Aorta (tissue), 5 donors: Measurements from ENCODE around the gene SOX9. TPM values are rescaled to one million over a fixed set of nuclear protein-coding genes. Genes with fewer than 3 reads are reported as not detected.

Experiments
- ATAC-seq: fragments of 200-7000 bp; cut with Tn5 transposase; one replicate; pipeline ENCODE4 v1.9.1; 2022; ENCODE audit warnings: moderate library complexity; ENCODE audit not compliant: low FRiP score
- DNase-seq, 2 donors: peaks; one replicate each; pipeline ENCODE4 v3.0.0-alpha.2; 2020
- H3K27ac ChIP-seq, 2 donors: one replicate each; pipeline ENCODE4 v1.5.1; 2013; ENCODE audit warnings: low read length in 2 of 2, mild to moderate bottlenecking in 2 of 2, moderate library complexity in 2 of 2, control low read depth in 1 of 2, inconsistent platforms in 1 of 2, low read depth in 1 of 2
- H3K27me3 ChIP-seq, 2 donors: one replicate each; pipeline ENCODE4 v1.6.1; 2013; ENCODE audit warnings: control low read depth in 1 of 2, low read length in 1 of 2, mild to moderate bottlenecking in 1 of 2, moderate library complexity in 1 of 2; ENCODE audit not compliant: insufficient read depth in 2 of 2, control insufficient read depth in 1 of 2
- H3K36me3 ChIP-seq, 2 donors: one replicate each; pipeline ENCODE4 v1.6.1; 2013; ENCODE audit warnings: control low read depth in 1 of 2, low read length in 1 of 2, mild to moderate bottlenecking in 1 of 2; ENCODE audit not compliant: insufficient read depth in 2 of 2, control insufficient read depth in 1 of 2
- H3K4me1 ChIP-seq, 2 donors: one replicate each; pipeline ENCODE4 v1.6.1; 2013; ENCODE audit warnings: low read length in 2 of 2, control low read depth in 1 of 2, mild to moderate bottlenecking in 1 of 2, moderate library complexity in 1 of 2; ENCODE audit not compliant: insufficient read depth in 2 of 2, control insufficient read depth in 1 of 2
- H3K4me3 ChIP-seq, 2 donors: one replicate each; pipeline ENCODE4 v1.5.1; 2013; ENCODE audit warnings: low read length in 2 of 2, control low read depth in 1 of 2, mild to moderate bottlenecking in 1 of 2
- H3K9me3 ChIP-seq: one replicate; pipeline ENCODE4 v1.6.1; 2013; ENCODE audit warnings: mild to moderate bottlenecking, low read length; ENCODE audit not compliant: control insufficient read depth
- WGBS, 2 donors: extraction: QIAGEN DNeasy Blood & Tissue Kit; methylation state at CpG; one replicate each; pipeline ENCODE4 v1.1.7; 2013; 5-methylcytosine and 5-hydroxymethylcytosine counted together
- intact Hi-C, 2 donors: fragments of 100-400 bp; cut with DNase I; formaldehyde crosslinking; loops; one replicate each; pipeline versions ENCODE4 v1.14.2 to v1.15.0; 2022
- polyA plus RNA-seq, 2 donors: library from polyadenylated mRNA; stranded (reverse); fragments of 200-250 nt; gene quantifications; one replicate each; pipeline ENCODE4 v1.2.3, GENCODE V29; 2013
- total RNA-seq, 2 donors: library from RNA; stranded (reverse); fragmentation: NEBNext Ultra II Directional; extraction: Animal tissue kit (Norgen Biotek cat#: 25700); gene quantifications; one replicate each; pipeline ENCODE4 v1.2.1, GENCODE V29; 2021
- donor health status: healthy with polysubstance abuse.
- donor health status: Bipolar disorder and iron deficiency.
- donor health status: DM: no; HTN: no; CAD: no.
- donor health status: DM: no; HTN: no; CAD: no.
- donor health status: DM: yes; HTN: yes; CAD: no.

The SOX9 gene
- total and polyA plus RNA-seq, 4 donors: 1.5 to 4.7 (median 3.5) TPM

DNA sequence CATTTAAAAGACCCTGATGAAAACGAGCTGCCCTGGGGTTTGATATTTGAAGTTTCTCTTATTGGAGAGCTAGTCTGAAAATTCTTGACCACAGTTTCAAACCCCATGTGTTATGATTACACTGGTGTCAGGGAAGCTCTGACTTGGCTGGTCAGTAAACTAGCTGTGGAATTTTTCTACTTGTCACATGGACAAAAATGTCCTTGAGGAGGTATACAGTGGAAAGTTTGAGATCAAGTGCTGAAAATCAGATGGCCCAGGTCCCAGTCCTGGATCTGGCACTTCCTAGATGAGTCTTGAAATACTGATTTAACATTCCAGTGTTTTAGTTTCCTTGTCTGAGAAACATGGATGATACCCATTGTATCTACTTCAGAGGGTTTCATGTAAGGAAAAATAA is 30.7 kb upstream of the SOX9 start:
- ATAC-seq: no peak
- Histone ChIP-seq H3K36me3 (no peaks in the 10 kb centered on the region), H3K4me1 (no peaks in the 10 kb centered on the region), H3K27me3 (peaks cover 0 to 3% of the 10 kb centered on the region in 2 donors), H3K4me3 (no peak overlapping the region), H3K27ac (no peak overlapping the region), H3K9me3 (no peaks in the 10 kb centered on the region)
- DNase-seq: no peak
- intact Hi-C loops: no loop called here
- WGBS, 2 donors: 13 to 29% methylated on average over 1 of the region's 1 CpG

DNA sequence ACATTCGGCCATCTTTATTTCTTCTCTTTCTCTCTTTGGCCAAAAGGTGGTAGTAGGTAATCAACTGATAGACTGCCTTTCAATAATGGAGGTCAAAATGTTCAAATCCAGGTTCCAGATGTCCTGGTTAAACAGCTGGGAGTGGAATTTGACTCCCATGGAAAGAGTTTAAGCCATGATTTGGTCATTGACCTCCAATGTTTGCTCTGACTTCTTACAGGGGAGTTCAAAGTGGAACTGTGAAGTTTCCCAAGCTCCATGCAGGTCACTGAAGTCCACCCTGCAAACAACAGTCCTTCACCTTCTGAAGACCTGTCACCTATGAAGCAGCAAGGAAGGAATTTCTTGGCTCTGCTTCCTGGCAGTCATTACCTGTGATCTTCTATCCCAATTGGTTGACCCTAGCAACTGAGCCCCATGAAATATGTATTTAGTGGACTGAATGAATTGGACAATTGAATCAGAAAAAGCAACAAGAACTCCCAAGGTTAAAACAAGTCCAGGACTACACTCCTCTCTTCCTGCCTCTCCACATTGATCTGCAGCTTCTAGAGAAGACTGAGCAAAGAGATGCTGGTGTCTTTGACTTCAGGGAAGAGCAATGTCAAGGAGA is 28.0 kb upstream of the SOX9 start:
- H3K27me3 ChIP-seq: peaks cover 0 to 3% of the 10 kb centered on the region in 2 donors
- DNase-seq (no peak), ATAC-seq (no peak)
- H3K36me3 ChIP-seq: no peaks in the 10 kb centered on the region
- no peak overlapping the region for H3K27ac ChIP-seq
- 39 to 86% methylated on average over 1 of the region's 1 CpG for WGBS, 2 donors
- intact Hi-C loops: no loop called here
- no peaks in the 10 kb centered on the region for H3K4me1 ChIP-seq
- no peaks in the 10 kb centered on the region for H3K9me3 ChIP-seq
- no peak overlapping the region for H3K4me3 ChIP-seq

DNA sequence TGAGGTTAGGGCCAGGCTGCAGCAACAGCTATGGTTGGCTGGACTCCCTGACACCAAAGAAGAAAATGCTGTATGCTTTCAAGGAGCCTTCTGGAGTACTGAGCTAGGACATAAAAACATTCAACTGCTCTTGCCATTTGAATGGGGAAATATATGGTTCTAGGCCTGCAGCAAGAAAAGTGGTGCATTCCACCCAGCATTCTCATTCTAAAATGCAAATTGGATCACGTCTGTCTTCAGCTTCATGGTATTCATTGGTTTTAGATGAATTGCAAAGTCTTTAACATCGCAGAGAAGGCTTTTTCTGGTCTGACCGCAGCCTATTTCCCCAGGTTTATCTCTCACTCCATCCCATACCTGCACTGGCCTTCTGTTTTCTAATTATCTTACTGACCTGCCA is 27.1 kb upstream of the SOX9 start:
- DNase-seq: no peak
- H3K36me3 ChIP-seq: no peaks in the 10 kb centered on the region
- H3K4me1 ChIP-seq: no peaks in the 10 kb centered on the region
- H3K27me3 ChIP-seq: peaks cover 0 to 3% of the 10 kb centered on the region in 2 donors
- no peak overlapping the region for H3K27ac ChIP-seq
- intact Hi-C loops: no loop called here
- no peak for ATAC-seq
- no peak overlapping the region for H3K4me3 ChIP-seq
- H3K9me3 ChIP-seq: no peaks in the 10 kb centered on the region
- WGBS, 2 donors: 86 to 91% methylated on average over 3 of the region's 3 CpGs

DNA sequence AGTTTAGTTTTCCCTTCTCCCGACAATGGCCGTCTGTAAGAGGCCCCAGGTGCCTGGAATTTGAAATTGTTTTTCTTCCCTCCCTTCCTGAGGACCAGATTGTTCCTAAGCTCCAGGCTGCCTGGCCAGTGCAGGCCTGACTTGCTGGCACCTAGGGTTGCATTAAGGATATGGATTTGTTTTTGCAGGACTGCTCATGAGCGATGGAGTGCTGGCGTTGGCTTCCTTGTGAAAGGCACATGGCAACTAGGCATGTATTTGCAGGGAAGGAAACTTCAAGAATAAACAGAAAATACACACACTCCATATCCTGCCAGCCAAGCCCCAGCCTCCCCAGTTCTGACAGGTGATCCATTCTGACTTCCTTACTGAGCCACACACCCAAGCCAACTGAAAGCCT is 25.5 kb upstream of the SOX9 start:
- DNase-seq (no peak), ATAC-seq (no peak)
- intact Hi-C loops: no loop called here
- Histone ChIP-seq H3K36me3 (no peaks in the 10 kb centered on the region), H3K4me3 (no peak overlapping the region), H3K27me3 (no peaks in the 10 kb centered on the region), H3K27ac (no peak overlapping the region), H3K4me1 (no peaks in the 10 kb centered on the region), H3K9me3 (no peaks in the 10 kb centered on the region)
- 51 to 64% methylated on average over 4 of the region's 4 CpGs for WGBS, 2 donors

DNA sequence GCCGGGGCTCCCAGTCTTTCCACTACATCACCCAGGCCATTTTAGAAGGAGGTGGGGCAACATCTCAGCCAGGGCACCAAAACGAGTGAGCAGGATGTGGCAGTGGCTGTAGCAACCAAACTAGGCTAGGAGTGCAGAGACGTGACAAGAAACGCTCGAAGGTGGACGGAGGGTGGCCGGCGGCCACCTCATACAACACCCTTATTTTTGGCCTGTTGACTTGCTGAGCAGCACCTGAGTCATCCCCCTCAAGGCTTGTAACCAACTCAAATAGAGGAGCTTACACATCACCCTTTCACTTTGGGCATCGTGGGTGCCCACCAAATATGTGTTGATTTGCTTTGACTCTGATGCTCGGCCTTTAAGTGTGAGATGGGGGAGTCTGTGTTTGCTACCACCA is 23.7 kb upstream of the SOX9 start:
- Histone ChIP-seq H3K36me3 (no peaks in the 10 kb centered on the region), H3K27ac (no peak overlapping the region), H3K4me1 (no peaks in the 10 kb centered on the region), H3K9me3 (no peaks in the 10 kb centered on the region), H3K27me3 (no peaks in the 10 kb centered on the region), H3K4me3 (no peak overlapping the region)
- ATAC-seq (no peak), DNase-seq (no peak)
- intact Hi-C loops: no loop called here
- WGBS, 2 donors: 85 to 86% methylated on average over 10 of the region's 10 CpGs

DNA sequence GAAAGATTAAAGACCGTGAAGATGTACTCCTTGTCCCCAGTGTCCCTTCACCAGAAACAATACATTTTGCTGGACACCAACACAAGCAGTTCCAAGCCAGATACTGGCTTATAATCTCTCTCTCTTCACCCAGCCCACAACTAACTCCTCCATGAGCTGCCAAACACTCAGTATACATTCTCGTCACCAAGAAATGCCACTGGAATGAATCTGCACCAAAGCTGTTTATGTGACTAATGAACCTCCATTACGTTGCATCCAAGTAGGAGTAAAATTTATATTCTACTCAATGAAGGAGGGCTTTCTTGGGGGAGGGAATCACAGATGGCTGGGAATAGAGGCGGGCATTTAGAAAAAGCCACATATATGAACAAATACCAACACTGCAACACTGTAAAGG is 20.9 kb upstream of the SOX9 start:
- intact Hi-C loops: no loop called here
- DNase-seq (no peak), ATAC-seq (no peak)
- Histone ChIP-seq H3K27ac (no peak overlapping the region), H3K27me3 (no peaks in the 10 kb centered on the region), H3K36me3 (no peaks in the 10 kb centered on the region), H3K4me3 (no peak overlapping the region), H3K9me3 (no peaks in the 10 kb centered on the region), H3K4me1 (no peaks in the 10 kb centered on the region)
- 86 to 89% methylated on average over 4 of the region's 4 CpGs for WGBS, 2 donors

DNA sequence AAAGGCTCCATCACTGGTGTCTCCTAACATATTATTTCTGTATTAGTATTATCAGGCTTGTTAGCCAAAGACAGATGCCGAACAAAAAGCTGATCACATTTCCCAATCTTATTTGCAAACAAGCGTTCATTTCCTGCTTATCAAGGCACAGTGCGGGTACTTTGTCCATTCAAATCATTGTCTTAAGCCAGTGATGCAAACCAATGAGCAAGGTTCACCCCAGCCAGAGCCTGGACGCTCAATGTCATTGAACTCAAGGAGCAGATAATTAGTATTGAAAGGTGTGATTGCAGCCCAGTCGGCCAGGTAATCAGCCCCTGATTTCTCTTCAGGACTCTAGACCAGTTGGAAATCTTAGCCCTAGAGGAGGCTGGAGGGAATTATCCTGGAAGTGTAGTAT is 20.4 kb upstream of the SOX9 start:
- no peaks in the 10 kb centered on the region for H3K27me3 ChIP-seq
- DNase-seq (no peak), ATAC-seq (no peak)
- no peaks in the 10 kb centered on the region for H3K4me1 ChIP-seq
- intact Hi-C loops: no loop called here
- no peak overlapping the region for H3K27ac ChIP-seq
- H3K36me3 ChIP-seq: no peaks in the 10 kb centered on the region
- WGBS, 2 donors: 87 to 91% methylated on average over 5 of the region's 5 CpGs
- no peak overlapping the region for H3K4me3 ChIP-seq
- no peaks in the 10 kb centered on the region for H3K9me3 ChIP-seq

DNA sequence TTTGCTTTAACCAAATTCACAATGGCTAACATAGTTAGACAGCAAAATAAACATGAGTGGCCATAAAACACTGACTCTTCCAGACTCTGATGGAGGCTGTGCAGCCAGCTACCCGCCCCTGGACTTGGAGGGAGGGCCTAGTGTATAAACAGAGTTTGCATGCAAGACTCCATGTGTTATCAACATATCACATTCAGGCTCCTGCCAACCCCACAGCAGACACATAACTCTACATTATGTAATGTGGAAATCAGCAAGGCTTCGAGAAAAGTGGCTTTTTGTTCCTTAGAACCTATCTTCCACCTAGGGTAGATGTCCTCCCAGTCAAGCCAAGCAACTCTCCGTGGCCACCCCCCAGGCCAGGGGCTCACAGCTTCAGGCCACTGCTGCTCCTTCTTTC is 19.3 kb upstream of the SOX9 start:
- DNase-seq: no peak
- Histone ChIP-seq H3K27me3 (no peaks in the 10 kb centered on the region), H3K4me1 (no peaks in the 10 kb centered on the region), H3K36me3 (no peaks in the 10 kb centered on the region), H3K9me3 (no peaks in the 10 kb centered on the region), H3K4me3 (no peak overlapping the region), H3K27ac (no peak overlapping the region)
- ATAC-seq: no peak
- 44 to 45% methylated on average over 3 of the region's 3 CpGs for WGBS, 2 donors
- intact Hi-C loops: no loop called here

DNA sequence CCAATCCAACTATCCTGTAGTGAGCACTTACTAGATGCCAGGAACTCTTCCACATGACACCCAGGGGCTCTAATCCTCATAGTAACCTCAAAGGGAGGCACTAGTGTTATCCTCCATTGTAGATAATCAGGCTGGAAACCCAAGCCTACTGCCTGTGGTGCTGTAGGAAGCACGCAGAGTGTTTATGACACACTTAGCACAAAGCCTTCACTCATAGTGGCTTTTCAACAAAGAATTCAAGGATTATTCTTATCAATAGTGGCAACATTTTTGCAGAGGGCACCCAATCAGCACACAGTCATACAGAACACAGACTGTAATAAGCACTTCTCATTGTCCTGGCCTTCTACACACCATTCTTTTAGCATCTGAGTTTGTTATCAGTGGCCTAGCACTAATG is 18.5 kb upstream of the SOX9 start:
- 94 to 100% methylated on average over 1 of the region's 1 CpG for WGBS, 2 donors
- H3K9me3 ChIP-seq: no peaks in the 10 kb centered on the region
- intact Hi-C loops: no loop called here
- H3K27ac ChIP-seq: no peak overlapping the region
- DNase-seq (no peak), ATAC-seq (no peak)
- H3K4me3 ChIP-seq: no peak overlapping the region
- no peaks in the 10 kb centered on the region for H3K27me3 ChIP-seq
- no peaks in the 10 kb centered on the region for H3K36me3 ChIP-seq
- H3K4me1 ChIP-seq: no peaks in the 10 kb centered on the region
